ENCODE data around the gene XIST.

XIST gene

GRCh38 chrX:73829890-73830466, 22.5 kb downstream of the XIST start:
- H4K20me1 ChIP-seq (ENCODE audit: insufficient read depth, low read length): no peaks in the 10 kb centered on the region
- H2AFZ ChIP-seq (ENCODE audit: low read depth, low read length): no peak overlapping the region
- TF ChIP-seq CTCF (IDR thresholded peaks at IDR 0.05; ENCODE audit: borderline replicate concordance, extremely low read depth, low read length, poor library complexity, severe bottlenecking) (no peak), EZH2 (IDR thresholded peaks at IDR 0.05; ENCODE audit: borderline replicate concordance, low read depth, low read length, severe bottlenecking) (no peak)

DNA sequence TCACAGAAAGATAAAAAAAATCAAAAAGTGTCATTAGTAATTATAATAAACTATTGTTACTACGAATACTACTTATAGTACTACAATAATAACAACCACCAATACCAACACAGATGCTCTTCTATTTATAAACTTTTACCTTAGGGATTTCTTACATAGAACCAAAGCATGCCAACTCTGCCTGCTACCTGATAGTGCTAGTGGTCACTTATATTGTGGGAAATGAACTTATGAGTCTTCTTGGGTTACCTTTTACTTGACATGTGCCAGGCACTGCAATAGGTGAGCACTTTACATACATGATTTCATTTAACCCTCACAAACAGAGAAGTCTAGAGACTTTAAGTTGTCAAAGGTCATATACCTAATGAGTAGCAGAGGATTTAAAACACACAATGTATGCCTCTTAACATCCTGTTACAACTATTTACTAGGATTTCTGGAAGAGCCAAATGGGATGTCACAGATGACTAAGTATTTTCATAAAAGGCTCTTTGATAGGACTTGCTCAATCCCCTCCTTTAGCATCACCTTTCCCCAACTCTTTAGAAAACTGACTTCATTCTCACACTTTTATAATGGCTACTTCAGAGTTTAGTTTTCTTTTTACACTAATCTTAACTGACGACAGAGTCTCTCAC, 24.3 kb downstream of the XIST start:
- Histone ChIP-seq H4K20me1 (ENCODE audit: insufficient read depth, low read length) (no peaks in the 10 kb centered on the region), H3K9ac (ENCODE audit: low read depth, low read length) (no peak overlapping the region), H3K79me2 (ENCODE audit: insufficient read depth, low read length) (no peaks in the 10 kb centered on the region), H3K27ac (ENCODE audit: low read length) (no peak overlapping the region), H3K36me3 (ENCODE audit: insufficient read depth, low read length) (no peaks in the 10 kb centered on the region), H3K4me2 (ENCODE audit: insufficient read depth, low read length) (no peak overlapping the region), H2AFZ (ENCODE audit: low read depth, low read length) (no peak overlapping the region), H3K27me3 (ENCODE audit: insufficient read depth, low read length, poor library complexity) (no peaks in the 10 kb centered on the region), H3K9me3 (ENCODE audit: insufficient read depth, low read length, severe bottlenecking) (no peaks in the 10 kb centered on the region), H3K4me1 (ENCODE audit: insufficient read depth, low read length) (no peaks in the 10 kb centered on the region), H3K4me3 (ENCODE audit: low read depth in 1 of 2, low read length in 2 of 2) (no peak overlapping the region)
- DNase-seq (no peak), ATAC-seq (ENCODE audit: insufficient read depth, low read depth) (no peak)
- TF ChIP-seq CTCF (IDR thresholded peaks at IDR 0.05; ENCODE audit: borderline replicate concordance, extremely low read depth, low read length, poor library complexity, severe bottlenecking) (no peak), EZH2 (IDR thresholded peaks at IDR 0.05; ENCODE audit: borderline replicate concordance, low read depth, low read length, severe bottlenecking) (no peak)

More at GRCh38 chrX:73829890-73830466, 22.5 kb downstream of the XIST start:
- Histone ChIP-seq H3K79me2 (ENCODE audit: insufficient read depth, low read length) (no peaks in the 10 kb centered on the region), H3K4me2 (ENCODE audit: insufficient read depth, low read length) (no peak overlapping the region), H3K36me3 (ENCODE audit: insufficient read depth, low read length) (no peaks in the 10 kb centered on the region), H3K9me3 (ENCODE audit: insufficient read depth, low read length, severe bottlenecking) (no peaks in the 10 kb centered on the region), H3K4me1 (ENCODE audit: insufficient read depth, low read length) (no peaks in the 10 kb centered on the region), H3K27ac (ENCODE audit: low read length) (no peak overlapping the region), H3K4me3 (ENCODE audit: low read depth in 1 of 2, low read length in 2 of 2) (no peak overlapping the region), H3K27me3 (ENCODE audit: insufficient read depth, low read length, poor library complexity) (no peaks in the 10 kb centered on the region), H3K9ac (ENCODE audit: low read depth, low read length) (no peak overlapping the region)
- no peak for DNase-seq
- ATAC-seq (ENCODE audit: insufficient read depth, low read depth): no peak

DNA sequence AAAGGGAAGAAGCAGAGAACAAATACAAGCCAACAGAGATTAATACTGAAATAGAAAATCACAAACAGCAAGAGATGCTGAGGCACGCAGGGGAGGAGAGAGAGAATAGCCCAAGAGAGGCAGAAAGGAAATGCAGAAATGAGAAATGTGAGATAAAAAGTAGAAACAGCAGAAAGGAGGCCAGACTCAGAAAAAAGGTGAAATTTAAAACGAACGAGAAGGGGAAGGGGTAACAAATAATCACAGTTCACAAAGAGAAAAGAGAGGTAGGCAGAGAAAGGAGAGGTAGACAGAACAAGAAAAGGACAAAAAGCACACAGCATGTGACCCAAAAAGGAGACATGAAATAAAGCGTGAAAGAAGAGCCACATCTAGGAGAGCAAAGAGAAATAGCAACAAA, 25.1 kb downstream of the XIST start:
- Histone ChIP-seq H2AFZ (ENCODE audit: low read depth, low read length) (no peak overlapping the region), H3K9me3 (ENCODE audit: insufficient read depth, low read length, severe bottlenecking) (no peaks in the 10 kb centered on the region), H3K9ac (ENCODE audit: low read depth, low read length) (no peak overlapping the region), H3K27ac (ENCODE audit: low read length) (no peak overlapping the region), H3K4me3 (ENCODE audit: low read depth in 1 of 2, low read length in 2 of 2) (no peak overlapping the region), H3K79me2 (ENCODE audit: insufficient read depth, low read length) (no peaks in the 10 kb centered on the region), H3K36me3 (ENCODE audit: insufficient read depth, low read length) (no peaks in the 10 kb centered on the region), H3K27me3 (ENCODE audit: insufficient read depth, low read length, poor library complexity) (no peaks in the 10 kb centered on the region), H3K4me1 (ENCODE audit: insufficient read depth, low read length) (no peaks in the 10 kb centered on the region), H4K20me1 (ENCODE audit: insufficient read depth, low read length) (no peaks in the 10 kb centered on the region), H3K4me2 (ENCODE audit: insufficient read depth, low read length) (no peak overlapping the region)
- no peak for ATAC-seq (ENCODE audit: insufficient read depth, low read depth)
- TF ChIP-seq CTCF (IDR thresholded peaks at IDR 0.05; ENCODE audit: borderline replicate concordance, extremely low read depth, low read length, poor library complexity, severe bottlenecking) (no peak), EZH2 (IDR thresholded peaks at IDR 0.05; ENCODE audit: borderline replicate concordance, low read depth, low read length, severe bottlenecking) (no peak)
- no peak for DNase-seq
